Smooth muscle cell of the umbilical artery (primary cell): ENCODE data around the gene OR5AK2. TPM values are rescaled to one million over a fixed set of nuclear protein-coding genes. Genes with fewer than 3 reads are reported as not detected.

Experiments
- total RNA-seq: library from RNA; depleted of rRNA; stranded (reverse); fragments of >200 nt; gene quantifications from 2 replicates; pipeline ENCODE4 v1.2.3, GENCODE V29; 2014

OR5AK2 gene
- total RNA-seq: not detected in 2 replicates

GRCh38 chr11:56988614-56989013, at the start of gene OR5AK2:
TSS of gene OR5AK2 (plus strand) at chr11:56988914. CDS start at chr11:56988914, 0 bp downstream.

Other genes starting within 250 kb of the OR5AK2 start
- not detected in 2 replicates for gene OR9G4, start 240.2 kb upstream of the OR5AK2 start, total RNA-seq
- not detected in 2 replicates for gene LRRC55, start 193.0 kb downstream of the OR5AK2 start, total RNA-seq
- gene APLNR, start 248.3 kb downstream of the OR5AK2 start, total RNA-seq: not detected in 2 replicates